Mesendoderm (in vitro differentiated cells): ENCODE data around the gene RNF169.

Experiments used
- DNase-seq: peaks from one replicate; pipeline ENCODE4 v3.0.0; 2013
- H2AK5ac ChIP-seq: 2 replicates; pipeline ENCODE4 v1.6.1; 2013; ENCODE audit warnings: low read length, inconsistent platforms
- H2BK120ac ChIP-seq: 2 replicates; pipeline ENCODE4 v1.6.1; 2013; ENCODE audit warnings: low read depth, mild to moderate bottlenecking, low read length, moderate library complexity, mixed read lengths
- H2BK15ac ChIP-seq: replicated peaks from 2 replicates; pipeline ENCODE4 v1.6.1; 2013; ENCODE audit warnings: low read depth, mild to moderate bottlenecking, moderate library complexity
- H2BK5ac ChIP-seq: 2 replicates; pipeline ENCODE4 v1.6.1; 2013; ENCODE audit warnings: low read length, inconsistent platforms
- H3K18ac ChIP-seq: 2 replicates; pipeline ENCODE4 v1.6.1; 2013; ENCODE audit warnings: mild to moderate bottlenecking, low read length, mixed read lengths
- H3K23ac ChIP-seq: one replicate; pipeline ENCODE4 v1.6.1; 2013; ENCODE audit warnings: low read length
- H3K27ac ChIP-seq: 2 replicates; pipeline ENCODE4 v1.5.1; 2013; ENCODE audit warnings: low read depth, mild to moderate bottlenecking, inconsistent platforms, low read length, moderate library complexity
- H3K27me3 ChIP-seq: 2 replicates; pipeline ENCODE4 v1.6.1; 2013; ENCODE audit warnings: low read length, control low read depth, mild to moderate bottlenecking, inconsistent platforms; ENCODE audit not compliant: insufficient read depth, poor library complexity
- H3K36me3 ChIP-seq: 2 replicates; pipeline ENCODE4 v1.6.1; 2013; ENCODE audit warnings: low read length, inconsistent platforms; ENCODE audit not compliant: control insufficient read depth, insufficient read depth
- H3K4ac ChIP-seq: one replicate; pipeline ENCODE4 v1.6.1; 2013; ENCODE audit warnings: low read depth, mild to moderate bottlenecking, low read length, moderate library complexity
- H3K4me1 ChIP-seq: 2 replicates; pipeline ENCODE4 v1.6.1; 2013; ENCODE audit warnings: low read depth, low read length, inconsistent platforms; ENCODE audit not compliant: control insufficient read depth
- H3K4me2 ChIP-seq: 2 replicates; pipeline ENCODE4 v1.6.1; 2013; ENCODE audit warnings: low read length
- H3K4me3 ChIP-seq: 2 replicates; pipeline ENCODE4 v1.5.1; 2013; ENCODE audit warnings: mild to moderate bottlenecking, low read length
- H3K56ac ChIP-seq: one replicate; pipeline ENCODE4 v1.6.1; 2013; ENCODE audit warnings: low read length
- H3K79me1 ChIP-seq: 2 replicates; pipeline ENCODE4 v1.6.1; 2013; ENCODE audit warnings: low read length, inconsistent platforms
- H3K79me2 ChIP-seq: 2 replicates; pipeline ENCODE4 v1.6.1; 2013; ENCODE audit warnings: mild to moderate bottlenecking, low read length; ENCODE audit not compliant: control insufficient read depth, insufficient read depth
- H3K9ac ChIP-seq: 2 replicates; pipeline ENCODE4 v1.6.1; 2013; ENCODE audit warnings: low read length, inconsistent platforms
- H4K5ac ChIP-seq: one replicate; pipeline ENCODE4 v1.6.1; 2013; ENCODE audit warnings: low read length
- H4K8ac ChIP-seq: one replicate; pipeline ENCODE4 v1.6.1; 2013; ENCODE audit warnings: low read depth, mild to moderate bottlenecking, control low read depth, low read length, moderate library complexity
- WGBS: extraction: QIAGEN DNeasy Blood & Tissue Kit; methylation state at CpG from one replicate; pipeline ENCODE4 v1.1.7; 2013; ENCODE audit warnings: low lambda C conversion rate, missing lambda C conversion rate; ENCODE audit not compliant: insufficient coverage; ENCODE audit errors: extremely low coverage; 5-methylcytosine and 5-hydroxymethylcytosine counted together

Gene RNF169

GRCh38 chr11:74742070-74742469 lies 6.6 kb upstream of the RNF169 start:
- Histone ChIP-seq H3K36me3 (no peaks in the 10 kb centered on the region), H3K79me1 (no peaks in the 10 kb centered on the region), H3K4ac (no peak overlapping the region), H2BK15ac (no peak overlapping the region), H3K23ac (no peak overlapping the region), H3K79me2 (no peaks in the 10 kb centered on the region), H3K27ac (no peak overlapping the region), H3K18ac (no peak overlapping the region), H3K4me1 (no peaks in the 10 kb centered on the region), H3K9ac (no peak overlapping the region), H3K4me2 (no peak overlapping the region), H2BK120ac (no peak overlapping the region), H2AK5ac (no peak overlapping the region), H2BK5ac (no peak overlapping the region), H3K27me3 (no peaks in the 10 kb centered on the region), H4K5ac (no peak overlapping the region), H4K8ac (no peak overlapping the region), H3K56ac (no peak overlapping the region), H3K4me3 (no peak overlapping the region)
- DNase-seq = no peak
- no CpG with 5 or more reads among the region's 4 CpGs for WGBS

- no peaks in the 10 kb centered on the region for H3K27me3 ChIP-seq
- no peak overlapping the region for H2BK5ac ChIP-seq
- no peak for DNase-seq
- no peak overlapping the region for H3K27ac ChIP-seq
- H3K79me2 ChIP-seq = no peaks in the 10 kb centered on the region
- no peak overlapping the region for H2BK15ac ChIP-seq
- no peaks in the 10 kb centered on the region for H3K79me1 ChIP-seq
- no peaks in the 10 kb centered on the region for H3K36me3 ChIP-seq
- H4K5ac ChIP-seq = no peak overlapping the region
- no peak overlapping the region for H2BK120ac ChIP-seq
- H4K8ac ChIP-seq = no peak overlapping the region
- H3K4me3 ChIP-seq = no peak overlapping the region
- H3K4ac ChIP-seq = no peak overlapping the region
- H3K23ac ChIP-seq = no peak overlapping the region
- H3K9ac ChIP-seq = no peak overlapping the region
- no peak overlapping the region for H3K56ac ChIP-seq
- no peak overlapping the region for H3K18ac ChIP-seq
- H2AK5ac ChIP-seq = no peak overlapping the region
- no peak overlapping the region for H3K4me2 ChIP-seq
- peaks cover 2% of the 10 kb centered on the region for H3K4me1 ChIP-seq
Measured at GRCh38 chr11:74743640-74744039, 5.0 kb upstream of the RNF169 start.

GRCh38 chr11:74744277-74744676 lies 4.4 kb upstream of the RNF169 start:
- no peak overlapping the region for H3K4ac ChIP-seq
- no peaks in the 10 kb centered on the region for H3K36me3 ChIP-seq
- H3K4me1 ChIP-seq = peaks cover 2% of the 10 kb centered on the region
- no peak overlapping the region for H3K4me2 ChIP-seq
- DNase-seq = no peak
- H2BK5ac ChIP-seq = no peak overlapping the region
- no peak overlapping the region for H3K18ac ChIP-seq
- WGBS = no CpG with 5 or more reads among the region's 4 CpGs
- no peak overlapping the region for H2AK5ac ChIP-seq
- no peaks in the 10 kb centered on the region for H3K79me2 ChIP-seq
- no peak overlapping the region for H3K4me3 ChIP-seq
- no peaks in the 10 kb centered on the region for H3K27me3 ChIP-seq
- no peaks in the 10 kb centered on the region for H3K79me1 ChIP-seq
- no peak overlapping the region for H4K8ac ChIP-seq
- H2BK15ac ChIP-seq = no peak overlapping the region
- no peak overlapping the region for H3K9ac ChIP-seq
- no peak overlapping the region for H3K23ac ChIP-seq
- no peak overlapping the region for H3K56ac ChIP-seq
- no peak overlapping the region for H3K27ac ChIP-seq
- no peak overlapping the region for H2BK120ac ChIP-seq
- H4K5ac ChIP-seq = no peak overlapping the region

GRCh38 chr11:74746868-74747267 lies 1.8 kb upstream of the RNF169 start:
- peaks cover 9% of the 10 kb centered on the region for H3K4me1 ChIP-seq
- no peak overlapping the region for H4K5ac ChIP-seq
- no peaks in the 10 kb centered on the region for H3K36me3 ChIP-seq
- H2BK5ac ChIP-seq = no peak overlapping the region
- peaks cover 11% of the 10 kb centered on the region for H3K79me1 ChIP-seq
- H3K4me3 ChIP-seq = no peak overlapping the region
- H3K4ac ChIP-seq = no peak overlapping the region
- H3K27ac ChIP-seq = no peak overlapping the region
- no peak overlapping the region for H3K23ac ChIP-seq
- no peak overlapping the region for H3K18ac ChIP-seq
- H3K79me2 ChIP-seq = peaks cover 15% of the 10 kb centered on the region
- H2BK120ac ChIP-seq = no peak overlapping the region
- H3K27me3 ChIP-seq = no peaks in the 10 kb centered on the region
- peak; percentile 21 for DNase-seq
- WGBS = no CpG with 5 or more reads among the region's 3 CpGs
- no peak overlapping the region for H2AK5ac ChIP-seq
- no peak overlapping the region for H3K9ac ChIP-seq
- no peak overlapping the region for H2BK15ac ChIP-seq
- H3K56ac ChIP-seq = no peak overlapping the region
- no peak overlapping the region for H3K4me2 ChIP-seq
- H4K8ac ChIP-seq = no peak overlapping the region

GRCh38 chr11:74749127-74749964 lies 697 bp downstream of the RNF169 start:
- Histone ChIP-seq H3K27ac (peak overlapping the region; percentile 92), H3K56ac (peak overlapping the region; percentile 81), H3K36me3 (no peaks in the 10 kb centered on the region), H2AK5ac (peak overlapping the region; percentile 74), H3K4me2 (peak overlapping the region; percentile 99), H3K79me2 (peaks cover 15% of the 10 kb centered on the region), H3K27me3 (no peaks in the 10 kb centered on the region), H3K4me1 (peaks cover 9% of the 10 kb centered on the region), H2BK120ac (peak overlapping the region; percentile 84), H3K79me1 (peaks cover 11% of the 10 kb centered on the region), H3K23ac (peak overlapping the region; percentile 80), H4K5ac (no peak overlapping the region), H3K4ac (peak overlapping the region; percentile 58), H3K9ac (peak overlapping the region; percentile 68), H2BK15ac (no peak overlapping the region), H4K8ac (peak overlapping the region; percentile 79), H3K4me3 (peak overlapping the region; percentile 37), H3K18ac (peak overlapping the region; percentile 88), H2BK5ac (no peak overlapping the region)
- WGBS = no CpG with 5 or more reads among the region's 63 CpGs
- peak; percentile 80 for DNase-seq

GRCh38 chr11:74749965-74750296 lies 1.3 kb downstream of the RNF169 start:
- Histone ChIP-seq H3K18ac (no peak overlapping the region), H3K79me1 (peaks cover 11% of the 10 kb centered on the region), H3K4me3 (peak overlapping the region; percentile 37), H3K4ac (no peak overlapping the region), H3K79me2 (peaks cover 15% of the 10 kb centered on the region), H2BK5ac (no peak overlapping the region), H2AK5ac (no peak overlapping the region), H3K9ac (peak overlapping the region; percentile 68), H3K36me3 (no peaks in the 10 kb centered on the region), H3K23ac (no peak overlapping the region), H3K27me3 (no peaks in the 10 kb centered on the region), H3K4me1 (peaks cover 9% of the 10 kb centered on the region), H2BK15ac (no peak overlapping the region), H3K27ac (no peak overlapping the region), H3K56ac (peak overlapping the region; percentile 81), H3K4me2 (peak overlapping the region; percentile 99), H2BK120ac (no peak overlapping the region), H4K5ac (no peak overlapping the region), H4K8ac (no peak overlapping the region)
- no CpG with 5 or more reads among the region's 2 CpGs for WGBS
- no peak for DNase-seq
